HEK293 (cell line): ENCODE data around the gene IL9.
A peak's percentile ranks its signal among the peaks of the same experiment; 100 is the strongest.

ENCODE experiments used
- CTCF ChIA-PET: fragments of 350-600 bp; formaldehyde crosslinking; extraction: SDS; loops from one replicate; lab custom pipeline; 2021; ENCODE audit warnings: antibody characterized with exemption; lab: Yijun Ruan, JAX
- POLR2A ChIA-PET: fragments of 300-600 bp; formaldehyde crosslinking; extraction: SDS; loops from one replicate; lab custom pipeline; 2020; ENCODE audit warnings: antibody characterized with exemption, inconsistent platforms; lab: Yijun Ruan, JAX
- H3K27ac ChIP-seq: fragments of 200-500 bp; sonication (Bioruptor generic); 2 replicates; pipeline ENCODE4 v1.5.1; 2014; ENCODE audit warnings: low read depth, low read length, control low read depth, inconsistent platforms; ENCODE audit errors: extremely low read depth
- H3K36me3 ChIP-seq, 2 experiments: fragments of 200-500 bp in 1 of 2; sonication (Bioruptor generic) in 1 of 2; 1 replicate in 1 of 2; 2 replicates in 1 of 2; pipeline ENCODE4 v1.5.1; 2014 to 2017; ENCODE audit warnings: inconsistent platforms in 2 of 2, low read length in 2 of 2; ENCODE audit not compliant: control insufficient read depth in 2 of 2, insufficient read depth in 1 of 2
- H3K4me1 ChIP-seq: fragments of 200-500 bp; sonication (Bioruptor generic); 2 replicates; pipeline ENCODE4 v1.5.1; 2014; ENCODE audit warnings: mild to moderate bottlenecking, low read length, inconsistent platforms; ENCODE audit not compliant: control insufficient read depth, insufficient read depth
- H3K4me3 ChIP-seq: 2 replicates; pipeline ENCODE4 v1.5.1; 2011; ENCODE audit warnings: low read depth, mild to moderate bottlenecking, control low read depth, low read length, moderate library complexity
- H3K9me3 ChIP-seq: fragments of 200-500 bp; sonication (Bioruptor generic); 2 replicates; pipeline ENCODE4 v1.5.1; 2014; ENCODE audit warnings: low read depth, low read length, inconsistent platforms; ENCODE audit not compliant: control insufficient read depth, insufficient read depth
- GLI2 ChIP-seq: fragments of 450-650 bp; formaldehyde crosslinking; IDR thresholded peaks from 2 replicates; pipeline ENCODE4; 2017; ENCODE audit warnings: missing biosample characterization, missing genetic modification characterization, low read depth, borderline replicate concordance
- GLI4 ChIP-seq: fragments of 450-650 bp; formaldehyde crosslinking; IDR thresholded peaks from 2 replicates; pipeline ENCODE4 v1.5.1; 2016; ENCODE audit warnings: missing biosample characterization, missing genetic modification characterization
- GLIS1 ChIP-seq: fragments of 450-650 bp; formaldehyde crosslinking; IDR thresholded peaks from 2 replicates; pipeline ENCODE4 v1.5.1; 2016; ENCODE audit warnings: missing biosample characterization, missing genetic modification characterization
- MYNN ChIP-seq: fragments of 450-650 bp; formaldehyde crosslinking; IDR thresholded peaks from 2 replicates; pipeline ENCODE4 v1.5.1; 2016; ENCODE audit warnings: missing biosample characterization, missing genetic modification characterization, borderline replicate concordance
- ZBTB1 ChIP-seq: fragments of 450-650 bp; formaldehyde crosslinking; IDR thresholded peaks from 2 replicates; pipeline ENCODE4 v1.5.1; 2016; ENCODE audit warnings: missing biosample characterization, missing genetic modification characterization
- ZBTB20 ChIP-seq: fragments of 450-650 bp; formaldehyde crosslinking; IDR thresholded peaks from 2 replicates; pipeline ENCODE4 v1.5.1; 2016; ENCODE audit warnings: missing biosample characterization, missing genetic modification characterization
- ZNF133 ChIP-seq: fragments of 450-650 bp; formaldehyde crosslinking; IDR thresholded peaks from 2 replicates; pipeline ENCODE4 v1.5.1; 2016; ENCODE audit warnings: missing biosample characterization, missing genetic modification characterization
- ZNF175 ChIP-seq: fragments of 450-650 bp; formaldehyde crosslinking; IDR thresholded peaks from 2 replicates; pipeline ENCODE4 v1.5.1; 2016; ENCODE audit warnings: missing biosample characterization, missing genetic modification characterization
- ZNF292 ChIP-seq: fragments of 450-650 bp; formaldehyde crosslinking; IDR thresholded peaks from 2 replicates; pipeline ENCODE4 v1.5.1; 2016; ENCODE audit warnings: low read depth, missing biosample characterization, missing genetic modification characterization, borderline replicate concordance
- ZNF416 ChIP-seq: fragments of 450-650 bp; formaldehyde crosslinking; IDR thresholded peaks from 2 replicates; pipeline ENCODE4 v1.5.1; 2016; ENCODE audit warnings: missing biosample characterization, missing genetic modification characterization
- ZNF501 ChIP-seq: fragments of 450-650 bp; formaldehyde crosslinking; IDR thresholded peaks from 2 replicates; pipeline ENCODE4 v1.5.1; 2016; ENCODE audit warnings: missing biosample characterization, missing genetic modification characterization
- ZNF558 ChIP-seq: fragments of 450-650 bp; formaldehyde crosslinking; IDR thresholded peaks from 2 replicates; pipeline ENCODE4 v1.5.1; 2016; ENCODE audit warnings: missing biosample characterization, missing genetic modification characterization
- ZNF560 ChIP-seq: fragments of 450-650 bp; formaldehyde crosslinking; IDR thresholded peaks from 2 replicates; pipeline ENCODE4 v1.5.1; 2017; ENCODE audit warnings: missing biosample characterization, missing genetic modification characterization, borderline replicate concordance
- ZNF585B ChIP-seq: fragments of 450-650 bp; formaldehyde crosslinking; IDR thresholded peaks from 2 replicates; pipeline ENCODE4 v1.5.1; 2016; ENCODE audit warnings: missing biosample characterization, missing genetic modification characterization
- ZNF610 ChIP-seq: fragments of 450-650 bp; formaldehyde crosslinking; IDR thresholded peaks from 2 replicates; pipeline ENCODE4 v1.5.1; 2016; ENCODE audit warnings: missing biosample characterization, missing genetic modification characterization, borderline replicate concordance
- ZNF677 ChIP-seq: fragments of 450-650 bp; IDR thresholded peaks from 2 replicates; pipeline ENCODE4 v1.5.0; 2018; ENCODE audit warnings: missing biosample characterization, mild to moderate bottlenecking, missing genetic modification characterization, moderate library complexity
- ZNF792 ChIP-seq: fragments of 450-650 bp; formaldehyde crosslinking; IDR thresholded peaks from 2 replicates; pipeline ENCODE4 v1.5.1; 2016; ENCODE audit warnings: missing biosample characterization, missing genetic modification characterization
- ZSCAN16 ChIP-seq: fragments of 450-650 bp; formaldehyde crosslinking; IDR thresholded peaks from 2 replicates; pipeline ENCODE4 v1.5.1; 2016; ENCODE audit warnings: missing biosample characterization, missing genetic modification characterization
- TF ChIP-seq, protein P1 (sequence below): fragments of 450-650 bp; formaldehyde crosslinking; IDR thresholded peaks from 2 replicates; pipeline ENCODE4 v1.5.1; 2016; ENCODE audit warnings: missing biosample characterization, missing genetic modification characterization
- TF ChIP-seq, protein P2 (sequence below): fragments of 450-650 bp; formaldehyde crosslinking; IDR thresholded peaks from 2 replicates; pipeline ENCODE4 v1.5.1; 2016; ENCODE audit warnings: missing biosample characterization, missing genetic modification characterization
- TF ChIP-seq, protein P3 (sequence below): fragments of 450-650 bp; formaldehyde crosslinking; IDR thresholded peaks from 2 replicates; pipeline ENCODE4 v1.5.1; 2016; ENCODE audit warnings: missing biosample characterization, missing genetic modification characterization
- TF ChIP-seq, protein P4 (sequence below): fragments of 450-650 bp; formaldehyde crosslinking; IDR thresholded peaks from 2 replicates; pipeline ENCODE4 v1.5.1; 2016; ENCODE audit warnings: missing biosample characterization, missing genetic modification characterization
- TF ChIP-seq, protein P5 (sequence below): fragments of 450-650 bp; formaldehyde crosslinking; IDR thresholded peaks from 2 replicates; pipeline ENCODE4 v1.5.1; 2016; ENCODE audit warnings: missing biosample characterization, missing genetic modification characterization, borderline replicate concordance

IL9 gene

DNA sequence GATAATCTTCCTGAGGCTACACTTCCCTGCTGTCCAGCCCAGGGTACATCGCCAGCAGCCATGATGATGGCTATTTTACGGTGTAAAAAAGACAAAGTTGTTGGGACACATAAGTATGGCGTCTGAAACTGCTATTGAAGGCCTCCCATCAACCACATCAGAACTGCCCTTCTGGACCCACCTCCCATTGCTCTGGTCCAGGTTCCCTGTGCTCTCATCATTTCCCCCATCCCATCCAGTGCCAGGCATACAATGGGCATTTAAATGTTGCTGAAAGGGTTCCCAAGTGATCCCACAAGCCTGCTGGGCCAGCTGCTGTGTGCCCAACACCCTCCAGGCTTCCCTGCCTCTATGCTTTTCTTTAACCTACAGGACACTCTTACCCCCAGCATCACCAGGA, 10.6 kb downstream of the IL9 start:
- H3K36me3 ChIP-seq: no peaks in the 10 kb centered on the region
- ChIA-PET CTCF (interaction anchor here (0.6 to 2.4 kb wide), 3 partner anchors 10 to 330 kb away, joined by 5 to 12 read pairs (median 6); no protein-coding TSS in a partner anchor), POLR2A (no interaction called here)
- no peak overlapping the region for H3K4me3 ChIP-seq
- no peak overlapping the region for H3K27ac ChIP-seq
- no peaks in the 10 kb centered on the region for H3K9me3 ChIP-seq
- peaks cover 7% of the 10 kb centered on the region for H3K4me1 ChIP-seq
- TF ChIP-seq ZBTB20 (tag by site-specific recombination) (no peak), ZNF175 (tag by site-specific recombination) (no peak), ZNF585B (tag by site-specific recombination) (no peak)
- TF ChIP-seq, protein P1, sequence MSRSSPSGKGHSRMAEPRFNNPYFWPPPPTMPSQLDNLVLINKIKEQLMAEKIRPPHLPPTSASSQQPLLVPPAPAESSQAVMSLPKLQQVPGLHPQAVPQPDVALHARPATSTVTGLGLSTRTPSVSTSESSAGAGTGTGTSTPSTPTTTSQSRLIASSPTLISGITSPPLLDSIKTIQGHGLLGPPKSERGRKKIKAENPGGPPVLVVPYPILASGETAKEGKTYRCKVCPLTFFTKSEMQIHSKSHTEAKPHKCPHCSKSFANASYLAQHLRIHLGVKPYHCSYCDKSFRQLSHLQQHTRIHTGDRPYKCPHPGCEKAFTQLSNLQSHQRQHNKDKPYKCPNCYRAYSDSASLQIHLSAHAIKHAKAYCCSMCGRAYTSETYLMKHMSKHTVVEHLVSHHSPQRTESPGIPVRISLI (tag by site-specific recombination): no peak

DNA sequence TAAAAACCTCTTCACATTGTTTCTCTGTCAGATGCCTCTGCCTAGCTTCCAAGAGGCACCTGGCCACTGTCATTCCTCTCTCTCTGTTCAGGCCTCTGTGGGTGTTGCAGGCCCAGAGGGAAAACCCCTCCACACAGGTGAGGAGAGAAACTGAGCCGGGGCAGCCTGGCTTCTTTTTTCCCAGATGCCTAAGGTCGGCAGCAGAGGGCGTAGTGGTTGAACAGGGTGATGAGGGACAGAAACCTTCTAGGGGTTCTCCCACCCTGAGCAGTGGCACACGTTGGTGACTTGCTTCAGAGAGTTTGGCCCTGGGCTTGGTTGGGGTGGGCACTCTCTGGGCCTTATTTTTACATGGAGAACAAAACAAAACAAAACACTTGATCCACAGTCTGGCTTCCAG, 12.2 kb downstream of the IL9 start:
- no peaks in the 10 kb centered on the region for H3K9me3 ChIP-seq
- H3K4me3 ChIP-seq: no peak overlapping the region
- H3K4me1 ChIP-seq: peaks cover 7% of the 10 kb centered on the region
- ChIA-PET POLR2A (no interaction called here), CTCF (interaction anchor here (0.7 to 2.4 kb wide), 7 partner anchors 12 to 1412 kb away, joined by 3 to 11 read pairs (median 3); no protein-coding TSS in a partner anchor)
- no peak overlapping the region for H3K27ac ChIP-seq
- TF ChIP-seq GLIS1 (no peak), ZNF558 (tag by site-specific recombination) (no peak), MYNN (tag by site-specific recombination) (0 out of 2 replicates have a peak, but pooled peaks have one; percentile 35), ZNF292 (tag by site-specific recombination) (no peak)
- TF ChIP-seq, protein P2, sequence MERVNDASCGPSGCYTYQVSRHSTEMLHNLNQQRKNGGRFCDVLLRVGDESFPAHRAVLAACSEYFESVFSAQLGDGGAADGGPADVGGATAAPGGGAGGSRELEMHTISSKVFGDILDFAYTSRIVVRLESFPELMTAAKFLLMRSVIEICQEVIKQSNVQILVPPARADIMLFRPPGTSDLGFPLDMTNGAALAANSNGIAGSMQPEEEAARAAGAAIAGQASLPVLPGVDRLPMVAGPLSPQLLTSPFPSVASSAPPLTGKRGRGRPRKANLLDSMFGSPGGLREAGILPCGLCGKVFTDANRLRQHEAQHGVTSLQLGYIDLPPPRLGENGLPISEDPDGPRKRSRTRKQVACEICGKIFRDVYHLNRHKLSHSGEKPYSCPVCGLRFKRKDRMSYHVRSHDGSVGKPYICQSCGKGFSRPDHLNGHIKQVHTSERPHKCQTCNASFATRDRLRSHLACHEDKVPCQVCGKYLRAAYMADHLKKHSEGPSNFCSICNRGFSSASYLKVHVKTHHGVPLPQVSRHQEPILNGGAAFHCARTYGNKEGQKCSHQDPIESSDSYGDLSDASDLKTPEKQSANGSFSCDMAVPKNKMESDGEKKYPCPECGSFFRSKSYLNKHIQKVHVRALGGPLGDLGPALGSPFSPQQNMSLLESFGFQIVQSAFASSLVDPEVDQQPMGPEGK (tag by site-specific recombination): no peak
- TF ChIP-seq, protein P3, sequence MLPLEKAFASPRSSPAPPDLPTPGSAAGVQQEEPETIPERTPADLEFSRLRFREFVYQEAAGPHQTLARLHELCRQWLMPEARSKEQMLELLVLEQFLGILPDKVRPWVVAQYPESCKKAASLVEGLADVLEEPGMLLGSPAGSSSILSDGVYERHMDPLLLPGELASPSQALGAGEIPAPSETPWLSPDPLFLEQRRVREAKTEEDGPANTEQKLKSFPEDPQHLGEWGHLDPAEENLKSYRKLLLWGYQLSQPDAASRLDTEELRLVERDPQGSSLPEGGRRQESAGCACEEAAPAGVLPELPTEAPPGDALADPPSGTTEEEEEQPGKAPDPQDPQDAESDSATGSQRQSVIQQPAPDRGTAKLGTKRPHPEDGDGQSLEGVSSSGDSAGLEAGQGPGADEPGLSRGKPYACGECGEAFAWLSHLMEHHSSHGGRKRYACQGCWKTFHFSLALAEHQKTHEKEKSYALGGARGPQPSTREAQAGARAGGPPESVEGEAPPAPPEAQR (tag by site-specific recombination): no peak
- TF ChIP-seq, protein P4, sequence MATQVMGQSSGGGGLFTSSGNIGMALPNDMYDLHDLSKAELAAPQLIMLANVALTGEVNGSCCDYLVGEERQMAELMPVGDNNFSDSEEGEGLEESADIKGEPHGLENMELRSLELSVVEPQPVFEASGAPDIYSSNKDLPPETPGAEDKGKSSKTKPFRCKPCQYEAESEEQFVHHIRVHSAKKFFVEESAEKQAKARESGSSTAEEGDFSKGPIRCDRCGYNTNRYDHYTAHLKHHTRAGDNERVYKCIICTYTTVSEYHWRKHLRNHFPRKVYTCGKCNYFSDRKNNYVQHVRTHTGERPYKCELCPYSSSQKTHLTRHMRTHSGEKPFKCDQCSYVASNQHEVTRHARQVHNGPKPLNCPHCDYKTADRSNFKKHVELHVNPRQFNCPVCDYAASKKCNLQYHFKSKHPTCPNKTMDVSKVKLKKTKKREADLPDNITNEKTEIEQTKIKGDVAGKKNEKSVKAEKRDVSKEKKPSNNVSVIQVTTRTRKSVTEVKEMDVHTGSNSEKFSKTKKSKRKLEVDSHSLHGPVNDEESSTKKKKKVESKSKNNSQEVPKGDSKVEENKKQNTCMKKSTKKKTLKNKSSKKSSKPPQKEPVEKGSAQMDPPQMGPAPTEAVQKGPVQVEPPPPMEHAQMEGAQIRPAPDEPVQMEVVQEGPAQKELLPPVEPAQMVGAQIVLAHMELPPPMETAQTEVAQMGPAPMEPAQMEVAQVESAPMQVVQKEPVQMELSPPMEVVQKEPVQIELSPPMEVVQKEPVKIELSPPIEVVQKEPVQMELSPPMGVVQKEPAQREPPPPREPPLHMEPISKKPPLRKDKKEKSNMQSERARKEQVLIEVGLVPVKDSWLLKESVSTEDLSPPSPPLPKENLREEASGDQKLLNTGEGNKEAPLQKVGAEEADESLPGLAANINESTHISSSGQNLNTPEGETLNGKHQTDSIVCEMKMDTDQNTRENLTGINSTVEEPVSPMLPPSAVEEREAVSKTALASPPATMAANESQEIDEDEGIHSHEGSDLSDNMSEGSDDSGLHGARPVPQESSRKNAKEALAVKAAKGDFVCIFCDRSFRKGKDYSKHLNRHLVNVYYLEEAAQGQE: no peak
- H3K36me3 ChIP-seq: no peaks in the 10 kb centered on the region

DNA sequence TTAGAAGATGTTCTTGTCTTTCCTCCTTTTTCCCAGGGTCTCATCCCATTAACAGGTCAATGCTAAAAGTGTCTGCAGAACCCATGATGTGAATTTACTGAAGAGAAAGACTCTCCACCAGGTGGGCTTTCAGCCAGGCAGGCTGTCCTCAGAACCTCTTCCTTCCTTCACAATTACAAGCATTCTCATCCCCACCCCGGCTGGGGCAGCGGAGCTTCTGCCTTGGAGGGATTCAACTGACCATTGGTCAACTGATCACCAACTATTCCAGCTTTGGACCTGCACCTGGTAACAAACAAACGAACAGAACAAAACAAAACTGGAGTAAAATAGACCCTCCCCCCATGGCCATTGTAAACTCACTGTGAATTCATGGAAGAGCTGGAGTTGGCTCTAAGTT, 12.6 kb downstream of the IL9 start:
- H3K4me1 ChIP-seq: peaks cover 7% of the 10 kb centered on the region
- CTCF ChIA-PET: interaction anchor here (0.7 to 2.4 kb wide), 8 partner anchors 12 to 1413 kb away, joined by 3 to 11 read pairs (median 3); no protein-coding TSS in a partner anchor
- POLR2A ChIA-PET: no interaction called here
- H3K27ac ChIP-seq: no peak overlapping the region
- no peak overlapping the region for H3K4me3 ChIP-seq
- no peaks in the 10 kb centered on the region for H3K36me3 ChIP-seq
- H3K9me3 ChIP-seq: no peaks in the 10 kb centered on the region
- TF ChIP-seq ZNF677 (no peak), ZNF792 (tag by site-specific recombination) (no peak), ZNF610 (tag by site-specific recombination) (no peak), ZNF560 (tag by site-specific recombination) (no peak), ZNF501 (tag by site-specific recombination) (no peak), ZNF416 (no peak), GLI4 (tag by site-specific recombination) (no peak), ZSCAN16 (no peak), ZBTB1 (no peak), GLI2 (tag by site-specific recombination) (no peak), ZNF133 (tag by site-specific recombination) (no peak)
- TF ChIP-seq, protein P5, sequence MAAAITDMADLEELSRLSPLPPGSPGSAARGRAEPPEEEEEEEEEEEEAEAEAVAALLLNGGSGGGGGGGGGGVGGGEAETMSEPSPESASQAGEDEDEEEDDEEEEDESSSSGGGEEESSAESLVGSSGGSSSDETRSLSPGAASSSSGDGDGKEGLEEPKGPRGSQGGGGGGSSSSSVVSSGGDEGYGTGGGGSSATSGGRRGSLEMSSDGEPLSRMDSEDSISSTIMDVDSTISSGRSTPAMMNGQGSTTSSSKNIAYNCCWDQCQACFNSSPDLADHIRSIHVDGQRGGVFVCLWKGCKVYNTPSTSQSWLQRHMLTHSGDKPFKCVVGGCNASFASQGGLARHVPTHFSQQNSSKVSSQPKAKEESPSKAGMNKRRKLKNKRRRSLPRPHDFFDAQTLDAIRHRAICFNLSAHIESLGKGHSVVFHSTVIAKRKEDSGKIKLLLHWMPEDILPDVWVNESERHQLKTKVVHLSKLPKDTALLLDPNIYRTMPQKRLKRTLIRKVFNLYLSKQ (tag by site-specific recombination): no peak
